Coronary artery (tissue), 2 donors: Measurements from ENCODE around the gene SPDYC.

Experiments used
- DNase-seq: peaks from one replicate; pipeline ENCODE4 v3.0.0-alpha.2; 2017; ENCODE audit warnings: low spot score
- H3K27ac ChIP-seq, 2 donors: fragments of 200-600 bp; sonication (generic); one replicate each; pipeline ENCODE4 v1.5.1; 2016 to 2019
- H3K4me3 ChIP-seq: fragments of 200-600 bp; sonication (generic); 2 replicates; pipeline ENCODE4 v1.5.1; 2016; ENCODE audit warnings: mild to moderate bottlenecking, moderate library complexity
- CTCF ChIP-seq: fragments of 200-600 bp; sonication (generic); IDR thresholded peaks from one replicate; pipeline ENCODE4 v1.5.1; 2019; ENCODE audit warnings: antibody characterized with exemption

SPDYC gene

GRCh38 chr11:65219930-65220213 lies 49.8 kb downstream of the SPDYC start:
- no peak for DNase-seq
- Histone ChIP-seq H3K4me3 (no peak overlapping the region), H3K27ac (no peak overlapping the region)
- TF ChIP-seq CTCF, result no peak

- Histone ChIP-seq H3K4me3 (no peak overlapping the region), H3K27ac (no peak overlapping the region)
- DNase-seq, result no peak
- TF ChIP-seq CTCF, result no peak
Measured at GRCh38 chr11:65221026-65221425, 51.0 kb downstream of the SPDYC start.
